PFSK-1 (cell line): ENCODE measurements around the gene TMEM117.

ENCODE experiments used
- FOXP2 ChIP-seq: optimal IDR thresholded peaks from 2 replicates; pipeline ENCODE3; 2011; ENCODE audit warnings: borderline replicate concordance, control low read depth, inconsistent platforms; ENCODE audit not compliant: insufficient read depth; ENCODE audit errors: extremely low read length, extremely low read depth
- POLR2AphosphoS5 ChIP-seq: IDR thresholded peaks from 2 replicates; pipeline ENCODE4 v1.6.1; 2012; ENCODE audit warnings: low read depth, mild to moderate bottlenecking, control low read depth, low read length, moderate library complexity
- SIN3A ChIP-seq: IDR thresholded peaks from 2 replicates; pipeline ENCODE4 v1.6.1; 2012; ENCODE audit warnings: mild to moderate bottlenecking, low read length, moderate library complexity, borderline replicate concordance; ENCODE audit not compliant: insufficient read depth
- TAF1 ChIP-seq: IDR thresholded peaks from 2 replicates; pipeline ENCODE4 v1.6.1; 2012; ENCODE audit warnings: low read length, control low read depth, borderline replicate concordance; ENCODE audit not compliant: insufficient read depth
- TF ChIP-seq, protein P1 (sequence below), 2 experiments: IDR thresholded peaks; 2 replicates each; pipeline versions ENCODE4 v1.6.1 to v1.8.0; 2011 to 2012; ENCODE audit warnings: low read depth in 2 of 2, low read length in 2 of 2, control low read depth in 1 of 2, inconsistent platforms in 1 of 2, mild to moderate bottlenecking in 1 of 2, moderate library complexity in 1 of 2; ENCODE audit not compliant: insufficient read depth in 1 of 2

The TMEM117 gene

DNA sequence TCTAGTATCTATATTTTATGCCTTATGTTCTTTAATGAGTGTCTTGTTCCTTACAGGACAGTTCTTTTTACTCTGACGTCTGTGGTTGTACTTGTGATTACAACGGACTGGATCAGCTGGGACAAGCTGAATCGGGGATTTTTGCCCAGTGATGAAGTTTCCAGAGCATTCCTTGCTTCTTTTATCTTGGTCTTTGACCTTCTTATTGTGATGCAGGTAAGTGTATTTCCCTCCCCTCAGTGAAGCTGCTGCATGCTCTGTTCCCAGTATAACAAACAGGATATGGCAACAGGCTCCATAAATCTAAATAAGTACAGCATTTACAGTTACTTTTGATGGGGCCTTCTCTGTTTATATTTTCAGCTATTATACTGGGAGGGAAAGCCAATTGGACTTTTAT, 463.6 kb downstream of the TMEM117 start:
- no peak for TF ChIP-seq POLR2AphosphoS5
- TF ChIP-seq TAF1 = no peak
- TF ChIP-seq FOXP2 = no peak
- TF ChIP-seq, protein P1, sequence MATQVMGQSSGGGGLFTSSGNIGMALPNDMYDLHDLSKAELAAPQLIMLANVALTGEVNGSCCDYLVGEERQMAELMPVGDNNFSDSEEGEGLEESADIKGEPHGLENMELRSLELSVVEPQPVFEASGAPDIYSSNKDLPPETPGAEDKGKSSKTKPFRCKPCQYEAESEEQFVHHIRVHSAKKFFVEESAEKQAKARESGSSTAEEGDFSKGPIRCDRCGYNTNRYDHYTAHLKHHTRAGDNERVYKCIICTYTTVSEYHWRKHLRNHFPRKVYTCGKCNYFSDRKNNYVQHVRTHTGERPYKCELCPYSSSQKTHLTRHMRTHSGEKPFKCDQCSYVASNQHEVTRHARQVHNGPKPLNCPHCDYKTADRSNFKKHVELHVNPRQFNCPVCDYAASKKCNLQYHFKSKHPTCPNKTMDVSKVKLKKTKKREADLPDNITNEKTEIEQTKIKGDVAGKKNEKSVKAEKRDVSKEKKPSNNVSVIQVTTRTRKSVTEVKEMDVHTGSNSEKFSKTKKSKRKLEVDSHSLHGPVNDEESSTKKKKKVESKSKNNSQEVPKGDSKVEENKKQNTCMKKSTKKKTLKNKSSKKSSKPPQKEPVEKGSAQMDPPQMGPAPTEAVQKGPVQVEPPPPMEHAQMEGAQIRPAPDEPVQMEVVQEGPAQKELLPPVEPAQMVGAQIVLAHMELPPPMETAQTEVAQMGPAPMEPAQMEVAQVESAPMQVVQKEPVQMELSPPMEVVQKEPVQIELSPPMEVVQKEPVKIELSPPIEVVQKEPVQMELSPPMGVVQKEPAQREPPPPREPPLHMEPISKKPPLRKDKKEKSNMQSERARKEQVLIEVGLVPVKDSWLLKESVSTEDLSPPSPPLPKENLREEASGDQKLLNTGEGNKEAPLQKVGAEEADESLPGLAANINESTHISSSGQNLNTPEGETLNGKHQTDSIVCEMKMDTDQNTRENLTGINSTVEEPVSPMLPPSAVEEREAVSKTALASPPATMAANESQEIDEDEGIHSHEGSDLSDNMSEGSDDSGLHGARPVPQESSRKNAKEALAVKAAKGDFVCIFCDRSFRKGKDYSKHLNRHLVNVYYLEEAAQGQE (IDR thresholded peaks at IDR 0.05; ENCODE audit: insufficient read depth in 1 of 2, low read depth in 2 of 2, low read length in 2 of 2) = no peak
- no peak for TF ChIP-seq SIN3A

DNA sequence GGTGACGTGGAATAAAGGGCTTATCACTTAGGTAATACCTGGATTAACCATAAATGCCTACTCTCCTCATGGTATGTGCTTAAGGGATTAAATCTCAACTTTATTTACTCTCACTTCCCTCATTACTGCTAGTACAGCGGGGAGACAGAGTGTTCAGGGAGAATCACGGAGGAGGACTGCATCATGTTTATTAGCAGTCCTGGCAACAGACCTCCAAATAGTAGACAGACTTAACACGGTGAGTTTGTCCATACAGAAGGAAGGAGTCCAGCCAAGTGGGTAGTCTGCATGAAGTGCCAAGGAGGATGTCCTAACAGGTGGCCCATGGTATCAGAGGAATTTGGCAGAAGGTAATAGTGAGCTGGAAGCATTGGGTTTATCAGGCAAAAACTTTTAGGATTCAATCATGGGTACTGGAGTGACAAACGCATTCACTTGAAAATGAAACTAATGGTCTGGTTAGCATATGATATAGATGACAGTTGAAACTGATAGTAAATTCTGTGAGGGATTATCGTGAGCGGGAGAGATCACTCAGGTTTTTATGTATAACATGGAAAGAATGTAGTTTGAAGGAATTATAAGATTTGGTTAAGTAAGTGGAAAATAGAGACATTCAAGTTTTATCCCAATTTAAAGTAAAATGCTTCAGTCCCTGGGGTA, 471.8 kb downstream of the TMEM117 start:
- no peak for TF ChIP-seq FOXP2
- TF ChIP-seq TAF1 = no peak
- no peak for TF ChIP-seq POLR2AphosphoS5
- TF ChIP-seq SIN3A = no peak
- TF ChIP-seq, protein P1 (IDR thresholded peaks at IDR 0.05; ENCODE audit: insufficient read depth in 1 of 2, low read depth in 2 of 2, low read length in 2 of 2) = no peak

DNA sequence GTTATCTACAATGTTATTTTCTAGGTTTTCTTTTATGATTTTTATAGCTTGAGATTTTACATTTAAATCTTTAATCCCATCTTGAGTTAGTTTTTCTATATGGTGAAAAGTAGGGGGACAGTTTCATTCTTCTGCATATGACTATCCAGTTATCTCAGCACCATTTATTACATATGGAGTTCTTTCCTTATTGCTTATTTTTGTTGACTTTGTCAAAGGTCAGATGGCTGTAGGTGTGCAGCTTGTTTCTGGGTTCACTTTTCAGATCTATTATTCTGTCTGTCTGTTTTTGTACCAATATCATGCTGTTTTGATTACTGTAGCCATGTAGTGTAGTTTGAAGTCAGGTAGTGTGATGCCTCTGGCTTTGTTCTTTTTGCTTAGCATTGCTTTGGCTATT, 477.3 kb downstream of the TMEM117 start:
- TF ChIP-seq, protein P1 (IDR thresholded peaks at IDR 0.05; ENCODE audit: insufficient read depth in 1 of 2, low read depth in 2 of 2, low read length in 2 of 2) = no peak
- TF ChIP-seq SIN3A = no peak
- TF ChIP-seq POLR2AphosphoS5 = no peak
- TF ChIP-seq TAF1 = no peak
- TF ChIP-seq FOXP2 = no peak

DNA sequence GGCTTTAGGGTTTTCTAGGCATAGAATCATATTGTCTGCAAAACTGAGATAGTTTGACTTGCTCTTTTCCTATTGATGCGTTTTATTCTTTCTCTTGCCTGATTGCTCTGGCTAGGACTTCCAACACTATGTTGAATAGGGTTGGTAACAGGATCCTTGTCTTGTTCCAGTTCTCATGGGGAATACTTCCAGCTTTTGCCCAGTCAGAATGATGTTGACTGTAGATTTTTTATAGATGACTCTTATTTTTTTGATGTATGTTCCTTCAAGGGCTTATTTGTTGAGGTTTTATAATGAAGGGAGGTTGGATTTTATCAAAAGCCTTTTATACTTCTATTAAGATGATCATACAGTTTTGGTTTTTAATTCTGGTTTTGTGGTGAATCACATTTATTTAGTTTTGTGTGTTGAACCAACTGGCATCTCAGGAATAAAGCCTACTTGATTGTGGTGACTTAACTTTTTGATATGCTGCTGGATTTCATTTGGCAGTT, 478.2 kb downstream of the TMEM117 start:
- TF ChIP-seq FOXP2 (no peak), SIN3A (no peak), POLR2AphosphoS5 (no peak)
- TF ChIP-seq, protein P1 (IDR thresholded peaks at IDR 0.05; ENCODE audit: insufficient read depth in 1 of 2, low read depth in 2 of 2, low read length in 2 of 2) = no peak
